ENCODE data around the gene PDGFC.

The PDGFC gene

GRCh38 chr4:156824451-156825060 lies 147.0 kb downstream of the PDGFC start:
- no peak for DNase-seq

- no peak for DNase-seq
Observed at GRCh38 chr4:156820931-156821330, 150.7 kb downstream of the PDGFC start.

GRCh38 chr4:156816360-156816755 lies 155.2 kb downstream of the PDGFC start:
- DNase-seq: no peak

- DNase-seq: peak; percentile 81 to 93
Observed at GRCh38 chr4:156815717-156816359, 155.8 kb downstream of the PDGFC start.

- DNase-seq: no peak
Observed at GRCh38 chr4:156811963-156812362, 159.6 kb downstream of the PDGFC start.

GRCh38 chr4:156811286-156811685 lies 160.3 kb downstream of the PDGFC start:
- DNase-seq: no peak

GRCh38 chr4:156805696-156806095 lies 165.9 kb downstream of the PDGFC start:
- DNase-seq: no peak

- no peak for DNase-seq
Observed at GRCh38 chr4:156803056-156803455, 168.5 kb downstream of the PDGFC start.

GRCh38 chr4:156800463-156800862 lies 171.1 kb downstream of the PDGFC start:
- DNase-seq: no peak

GRCh38 chr4:156799121-156799589 lies 172.4 kb downstream of the PDGFC start:
- DNase-seq: no peak

GRCh38 chr4:156798438-156798837 lies 173.2 kb downstream of the PDGFC start:
- DNase-seq: no peak

GRCh38 chr4:156797206-156797605 lies 174.4 kb downstream of the PDGFC start:
- DNase-seq: no peak

GRCh38 chr4:156795727-156796126 lies 175.9 kb downstream of the PDGFC start:
- no peak for DNase-seq

GRCh38 chr4:156794863-156795262 lies 176.7 kb downstream of the PDGFC start:
- DNase-seq: no peak

- DNase-seq: no peak
Observed at GRCh38 chr4:156792462-156793085, 179.0 kb downstream of the PDGFC start.

GRCh38 chr4:156790866-156791265 lies 180.7 kb downstream of the PDGFC start:
- DNase-seq: no peak

GRCh38 chr4:156788782-156789181 lies 182.8 kb downstream of the PDGFC start:
- no peak for DNase-seq

- DNase-seq: no peak
Observed at GRCh38 chr4:156786713-156787112, 184.9 kb downstream of the PDGFC start.

- no peak for DNase-seq
Observed at GRCh38 chr4:156784970-156785369, 186.6 kb downstream of the PDGFC start.

- no peak for DNase-seq
Observed at GRCh38 chr4:156783966-156784365, 187.6 kb downstream of the PDGFC start.

GRCh38 chr4:156782491-156782890 lies 189.1 kb downstream of the PDGFC start:
- no peak for DNase-seq

- DNase-seq: no peak
Observed at GRCh38 chr4:156781852-156782251, 189.7 kb downstream of the PDGFC start.

- no peak for DNase-seq
Observed at GRCh38 chr4:156779774-156780173, 191.8 kb downstream of the PDGFC start.

GRCh38 chr4:156779042-156779441 lies 192.6 kb downstream of the PDGFC start:
- DNase-seq: no peak

All from NCI-H2081 (cell line).